Calu3 (cell line): Measurements from ENCODE around the gene IGFBP5. TPM values are rescaled to one million over a fixed set of nuclear protein-coding genes. Genes with fewer than 3 reads are reported as not detected.

Experiments
- BruUV-seq: library from RNA; stranded (reverse); fragments of 400-500 nt; replicated peaks from 2 replicates; lab custom pipeline; 2021; lab: Mats Ljungman, UMichigan
- CTCF ChIA-PET: fragments of 300-600 bp; sonication (Branson Sonifier 250); formaldehyde crosslinking; loops from one replicate; lab custom pipeline; 2022; ENCODE audit warnings: antibody characterized with exemption; lab: Charles Lee
- DNase-seq: peaks from one replicate; pipeline ENCODE4 v3.0.0; 2022
- H3K27ac Mint-ChIP-seq: one replicate; pipeline ENCODE4 v1.8.0; 2022; ENCODE audit warnings: mixed read lengths; ENCODE audit not compliant: unreplicated experiment
- H3K27me3 Mint-ChIP-seq: one replicate; pipeline ENCODE4 v1.8.0; 2022; ENCODE audit warnings: mixed read lengths; ENCODE audit not compliant: unreplicated experiment
- H3K36me3 Mint-ChIP-seq: one replicate; pipeline ENCODE4 v1.8.0; 2022; ENCODE audit warnings: mild to moderate bottlenecking, moderate library complexity, mixed read lengths; ENCODE audit not compliant: insufficient read depth, unreplicated experiment
- H3K4me1 Mint-ChIP-seq: one replicate; pipeline ENCODE4 v1.8.0; 2022; ENCODE audit warnings: mild to moderate bottlenecking, low read depth, mixed read lengths; ENCODE audit not compliant: unreplicated experiment
- H3K4me3 Mint-ChIP-seq: one replicate; pipeline ENCODE4 v1.8.0; 2022; ENCODE audit warnings: mild to moderate bottlenecking, low read depth, moderate library complexity, mixed read lengths; ENCODE audit not compliant: unreplicated experiment
- H3K9me3 Mint-ChIP-seq: one replicate; pipeline ENCODE4 v1.8.0; 2022; ENCODE audit warnings: low read depth, mixed read lengths; ENCODE audit not compliant: unreplicated experiment
- intact Hi-C: fragments of 100-400 bp; cut with micrococcal nuclease; formaldehyde crosslinking; loops from one replicate; pipeline ENCODE4 v1.10.0; 2022; ENCODE audit not compliant: unreplicated experiment
- total RNA-seq: library from RNA; stranded (reverse); gene quantifications from 2 replicates; pipeline ENCODE4 v1.2.3, GENCODE V29; 2022
- TF ChIP-seq, protein P1 (sequence below): fragments of 200-600 bp; IDR thresholded peaks from one replicate; pipeline ENCODE4 v1.8.0; 2022; ENCODE audit warnings: antibody characterized with exemption; ENCODE audit not compliant: unreplicated experiment

Gene IGFBP5
- total RNA-seq, 1 experiment from 2014 or later, result 14.8 TPM

DNA sequence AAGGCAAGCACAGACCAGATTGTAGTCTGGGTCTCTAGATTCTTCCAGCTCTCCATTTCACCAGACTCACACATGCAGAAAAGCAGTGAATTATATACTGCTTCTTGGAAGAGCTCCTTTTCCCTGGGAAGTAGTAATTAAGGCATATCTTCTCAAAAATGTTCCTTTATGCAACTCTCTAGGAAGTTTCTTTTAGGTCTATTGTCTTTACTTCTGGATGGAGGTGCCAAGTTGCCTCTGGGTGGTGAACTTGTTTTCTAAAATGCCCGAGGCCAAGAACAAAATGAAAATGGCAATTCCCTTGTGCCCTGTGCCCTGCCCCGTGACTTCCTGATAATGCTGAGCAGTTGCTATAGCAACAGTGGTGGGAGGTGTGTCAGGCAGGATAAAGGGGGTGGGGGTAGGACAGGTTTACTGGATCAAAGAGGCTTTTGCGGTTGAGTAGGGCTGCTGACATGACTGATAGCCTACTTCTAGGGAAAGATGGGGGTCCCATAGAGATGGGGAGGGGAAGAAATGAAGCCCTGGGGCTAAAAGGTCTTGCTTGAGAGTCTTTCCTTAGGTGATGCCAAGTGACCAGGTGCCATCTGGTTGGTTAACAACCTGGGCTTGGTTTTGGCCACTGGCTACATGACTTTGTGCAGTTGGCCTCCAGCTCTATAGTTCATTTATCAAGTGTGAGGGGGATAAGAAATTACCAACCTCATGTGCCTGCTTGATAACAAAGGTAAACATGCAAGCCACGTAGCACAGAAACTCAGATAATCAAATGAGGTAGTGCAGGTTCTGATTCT lies 50.3 kb downstream of the IGFBP5 start:
- H3K4me1 Mint-ChIP-seq, result peaks cover 27% of the 10 kb centered on the region
- CTCF ChIA-PET, result no interaction called here

DNA sequence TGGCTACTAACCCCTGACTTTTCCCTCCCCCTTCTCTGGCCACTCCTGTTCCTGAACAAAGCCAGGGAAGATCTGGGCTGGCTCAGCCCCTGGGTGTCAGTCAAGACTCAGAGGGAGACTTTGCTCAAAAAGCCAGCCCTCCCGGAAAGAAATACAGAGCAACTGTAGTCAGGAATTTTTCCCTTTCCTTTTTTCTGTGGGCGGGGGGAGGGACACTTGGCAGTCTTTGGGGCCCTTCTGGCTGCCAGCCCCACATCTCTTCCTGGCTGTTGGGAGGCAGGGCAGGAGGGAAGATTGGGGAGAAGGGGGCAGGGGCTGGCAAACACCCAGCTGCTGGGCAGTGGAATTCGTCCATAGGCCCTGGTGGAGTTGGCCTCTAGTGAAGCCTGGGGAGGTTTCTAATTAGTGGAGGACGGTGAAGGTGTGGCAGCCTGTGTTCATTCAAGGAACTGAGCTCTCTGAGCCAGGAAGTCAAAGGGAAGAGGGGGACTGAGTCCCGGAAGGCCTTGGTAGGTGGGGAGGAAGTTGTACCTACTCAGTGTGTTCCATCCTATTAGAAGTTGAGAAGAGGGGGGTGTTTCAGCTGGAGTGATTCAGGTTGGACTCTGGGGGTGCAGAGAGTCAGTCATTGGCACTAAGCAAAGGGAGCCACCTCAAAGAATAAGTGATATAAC lies 51.2 kb downstream of the IGFBP5 start:
- BruUV-seq, result no TSS peak
- intact Hi-C loops, result no loop called here
- Mint-ChIP-seq H3K4me3 (no peak overlapping the region), H3K27ac (peak overlapping the region; percentile 60), H3K36me3 (peaks cover 4% of the 10 kb centered on the region), H3K27me3 (no peaks in the 10 kb centered on the region), H3K4me1 (peaks cover 19% of the 10 kb centered on the region), H3K9me3 (peaks cover 3% of the 10 kb centered on the region)
- CTCF ChIA-PET, result no interaction called here
- TF ChIP-seq, protein P1, sequence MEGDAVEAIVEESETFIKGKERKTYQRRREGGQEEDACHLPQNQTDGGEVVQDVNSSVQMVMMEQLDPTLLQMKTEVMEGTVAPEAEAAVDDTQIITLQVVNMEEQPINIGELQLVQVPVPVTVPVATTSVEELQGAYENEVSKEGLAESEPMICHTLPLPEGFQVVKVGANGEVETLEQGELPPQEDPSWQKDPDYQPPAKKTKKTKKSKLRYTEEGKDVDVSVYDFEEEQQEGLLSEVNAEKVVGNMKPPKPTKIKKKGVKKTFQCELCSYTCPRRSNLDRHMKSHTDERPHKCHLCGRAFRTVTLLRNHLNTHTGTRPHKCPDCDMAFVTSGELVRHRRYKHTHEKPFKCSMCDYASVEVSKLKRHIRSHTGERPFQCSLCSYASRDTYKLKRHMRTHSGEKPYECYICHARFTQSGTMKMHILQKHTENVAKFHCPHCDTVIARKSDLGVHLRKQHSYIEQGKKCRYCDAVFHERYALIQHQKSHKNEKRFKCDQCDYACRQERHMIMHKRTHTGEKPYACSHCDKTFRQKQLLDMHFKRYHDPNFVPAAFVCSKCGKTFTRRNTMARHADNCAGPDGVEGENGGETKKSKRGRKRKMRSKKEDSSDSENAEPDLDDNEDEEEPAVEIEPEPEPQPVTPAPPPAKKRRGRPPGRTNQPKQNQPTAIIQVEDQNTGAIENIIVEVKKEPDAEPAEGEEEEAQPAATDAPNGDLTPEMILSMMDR, result no peak
- DNase-seq, result peak; percentile 14

More for the DNA sequence above, 50.3 kb downstream of the IGFBP5 start:
- Mint-ChIP-seq H3K27me3 (no peaks in the 10 kb centered on the region), H3K9me3 (peaks cover 3% of the 10 kb centered on the region), H3K36me3 (peaks cover 2% of the 10 kb centered on the region), H3K4me3 (no peak overlapping the region), H3K27ac (peak overlapping the region; percentile 60)
- intact Hi-C loops, result no loop called here
- DNase-seq, result peak; percentile 20
- BruUV-seq, result no TSS peak
- TF ChIP-seq, protein P1, result no peak

GRCh38 chr2:216637472-216637871 lies 57.9 kb downstream of the IGFBP5 start:
- CTCF ChIA-PET, result interaction anchor here (0.6 kb wide), 1 partner anchor 653 kb away, joined by 4 read pairs; no protein-coding TSS in a partner anchor
- intact Hi-C loops, result loop anchor here (2.0 kb wide), 1 partner anchor 15 kb away; no protein-coding TSS in a partner anchor
- TF ChIP-seq, protein P1, result no peak
- H3K9me3 Mint-ChIP-seq, result no peaks in the 10 kb centered on the region
- peak overlapping the region; percentile 39 for H3K27ac Mint-ChIP-seq
- BruUV-seq, result no TSS peak
- peak overlapping the region; percentile 33 for H3K4me3 Mint-ChIP-seq
- DNase-seq, result no peak
- H3K27me3 Mint-ChIP-seq, result peaks cover 43% of the 10 kb centered on the region
- H3K36me3 Mint-ChIP-seq, result peaks cover 43% of the 10 kb centered on the region
- H3K4me1 Mint-ChIP-seq, result peaks cover 48% of the 10 kb centered on the region

DNA sequence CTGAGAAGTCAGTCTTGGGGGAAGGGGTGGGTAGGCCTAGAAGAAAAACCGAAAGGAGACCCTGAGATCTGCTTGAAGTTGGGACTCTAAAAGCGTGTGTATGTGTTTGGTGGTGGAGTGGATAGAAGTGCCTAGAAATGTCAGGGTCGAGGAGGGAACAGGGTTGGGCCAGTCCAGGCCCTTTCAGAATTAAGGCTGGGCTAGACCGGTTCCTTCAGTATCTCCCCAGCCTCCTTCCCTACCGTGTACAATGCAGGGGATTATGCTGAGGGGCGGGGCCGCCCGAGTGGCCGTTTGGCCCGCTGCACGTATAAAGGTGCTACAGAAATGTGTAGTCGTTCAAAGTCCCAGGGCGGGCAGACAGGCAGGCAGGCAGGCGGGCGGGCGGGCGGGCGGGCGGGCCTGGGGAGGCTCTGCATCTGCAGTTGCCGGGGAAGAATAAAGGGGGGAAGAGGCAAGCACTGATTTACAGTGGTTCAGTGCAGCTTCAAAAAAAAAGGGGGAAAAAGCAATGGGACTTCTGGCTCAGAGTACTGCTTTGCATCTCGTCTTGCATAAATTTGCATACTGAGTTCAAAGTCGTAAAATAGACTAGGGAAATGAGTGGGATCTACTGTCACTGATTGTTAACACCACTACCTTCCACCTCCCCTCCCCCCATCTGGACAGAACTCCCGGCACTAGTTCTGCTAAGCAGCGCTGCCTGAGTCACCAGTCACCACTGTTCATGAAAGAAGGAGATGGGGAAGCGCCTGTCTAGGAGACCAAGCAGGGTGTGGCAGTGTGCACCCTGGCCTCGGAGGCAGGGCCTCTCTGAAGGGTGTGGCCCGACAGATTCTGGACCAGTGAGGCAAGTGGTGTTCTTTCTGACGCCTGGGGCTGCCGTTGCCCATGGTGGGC lies 58.5 kb downstream of the IGFBP5 start:
- H3K9me3 Mint-ChIP-seq, result no peaks in the 10 kb centered on the region
- no TSS peak for BruUV-seq
- H3K27ac Mint-ChIP-seq, result peak overlapping the region; percentile 39
- TF ChIP-seq, protein P1, result no peak
- peaks cover 50% of the 10 kb centered on the region for H3K27me3 Mint-ChIP-seq
- intact Hi-C loops, result loop anchor here (2.0 kb wide), 1 partner anchor 16 kb away; no protein-coding TSS in a partner anchor
- peaks cover 44% of the 10 kb centered on the region for H3K36me3 Mint-ChIP-seq
- DNase-seq, result peak; percentile 82
- peak overlapping the region; percentile 33 for H3K4me3 Mint-ChIP-seq
- peaks cover 51% of the 10 kb centered on the region for H3K4me1 Mint-ChIP-seq
- CTCF ChIA-PET, result interaction anchor here (0.6 to 0.8 kb wide), 2 partner anchors 20 to 653 kb away, joined by 4 read pairs; no protein-coding TSS in a partner anchor
